ENCODE data around the gene DMGDH.

DMGDH gene

GRCh38 chr5:78985725-78986223, 83.7 kb downstream of the DMGDH start:
- peak overlapping the region; percentile 79 for H3K27ac ChIP-seq
- TF ChIP-seq ZFX (IDR thresholded peaks at IDR 0.05; ENCODE audit: borderline replicate concordance), result no peak
- TF ChIP-seq, protein P1, sequence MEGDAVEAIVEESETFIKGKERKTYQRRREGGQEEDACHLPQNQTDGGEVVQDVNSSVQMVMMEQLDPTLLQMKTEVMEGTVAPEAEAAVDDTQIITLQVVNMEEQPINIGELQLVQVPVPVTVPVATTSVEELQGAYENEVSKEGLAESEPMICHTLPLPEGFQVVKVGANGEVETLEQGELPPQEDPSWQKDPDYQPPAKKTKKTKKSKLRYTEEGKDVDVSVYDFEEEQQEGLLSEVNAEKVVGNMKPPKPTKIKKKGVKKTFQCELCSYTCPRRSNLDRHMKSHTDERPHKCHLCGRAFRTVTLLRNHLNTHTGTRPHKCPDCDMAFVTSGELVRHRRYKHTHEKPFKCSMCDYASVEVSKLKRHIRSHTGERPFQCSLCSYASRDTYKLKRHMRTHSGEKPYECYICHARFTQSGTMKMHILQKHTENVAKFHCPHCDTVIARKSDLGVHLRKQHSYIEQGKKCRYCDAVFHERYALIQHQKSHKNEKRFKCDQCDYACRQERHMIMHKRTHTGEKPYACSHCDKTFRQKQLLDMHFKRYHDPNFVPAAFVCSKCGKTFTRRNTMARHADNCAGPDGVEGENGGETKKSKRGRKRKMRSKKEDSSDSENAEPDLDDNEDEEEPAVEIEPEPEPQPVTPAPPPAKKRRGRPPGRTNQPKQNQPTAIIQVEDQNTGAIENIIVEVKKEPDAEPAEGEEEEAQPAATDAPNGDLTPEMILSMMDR (IDR thresholded peaks at IDR 0.05), result no peak

GRCh38 chr5:78985116-78985724, 84.3 kb downstream of the DMGDH start, which contains the start of gene ARSB:
TSS of gene ARSB (minus strand) at chr5:78985310. CDS start at chr5:78985248, 62 bp downstream.
- peak within 1 kb of the TSS; percentile 79 for H3K27ac ChIP-seq
- TF ChIP-seq, protein P1 (IDR thresholded peaks at IDR 0.05), result 0 out of 2 replicates have a peak, but pooled peaks have one; percentile 0
- TF ChIP-seq ZFX (IDR thresholded peaks at IDR 0.05; ENCODE audit: borderline replicate concordance), result no peak

DNA sequence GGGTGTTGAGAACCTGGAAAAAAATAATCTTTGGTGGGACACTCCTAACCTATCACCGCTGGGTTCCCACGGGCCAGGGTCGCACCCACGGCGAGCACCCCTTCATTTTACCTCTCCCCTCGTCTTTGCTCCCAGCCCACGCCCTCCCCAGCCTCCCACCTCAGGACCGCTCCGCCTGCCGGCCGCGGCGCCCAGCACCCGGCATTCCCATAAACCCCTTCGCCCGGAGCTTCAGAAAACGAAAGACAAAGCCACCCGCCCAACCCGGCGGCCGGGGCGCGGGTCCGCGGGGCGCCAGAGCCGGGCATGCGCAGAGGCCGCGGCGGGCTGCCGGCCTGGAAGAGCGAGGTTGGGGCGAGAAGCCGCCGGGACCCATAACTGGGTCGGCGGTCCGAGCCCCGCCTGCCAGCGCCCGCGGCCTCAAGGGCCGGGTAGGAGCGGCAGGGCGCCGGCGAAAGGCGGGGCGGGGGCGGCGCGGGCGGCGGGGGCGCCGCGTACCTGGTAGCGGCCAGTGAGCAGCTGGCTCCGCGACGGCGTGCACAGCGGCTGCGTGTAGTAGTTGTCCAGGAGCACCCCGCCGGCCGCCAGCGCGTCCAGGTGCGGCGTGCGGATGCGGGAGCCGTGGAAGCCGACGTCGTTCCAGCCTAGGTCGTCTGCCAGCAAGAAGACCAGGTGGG, 84.9 kb downstream of the DMGDH start:
- peak overlapping the region; percentile 79 for H3K27ac ChIP-seq
- TF ChIP-seq, protein P1 (IDR thresholded peaks at IDR 0.05), result peak; percentile 31; the same call in 1 of the 2 replicates
- no peak for TF ChIP-seq ZFX (IDR thresholded peaks at IDR 0.05; ENCODE audit: borderline replicate concordance)

DNA sequence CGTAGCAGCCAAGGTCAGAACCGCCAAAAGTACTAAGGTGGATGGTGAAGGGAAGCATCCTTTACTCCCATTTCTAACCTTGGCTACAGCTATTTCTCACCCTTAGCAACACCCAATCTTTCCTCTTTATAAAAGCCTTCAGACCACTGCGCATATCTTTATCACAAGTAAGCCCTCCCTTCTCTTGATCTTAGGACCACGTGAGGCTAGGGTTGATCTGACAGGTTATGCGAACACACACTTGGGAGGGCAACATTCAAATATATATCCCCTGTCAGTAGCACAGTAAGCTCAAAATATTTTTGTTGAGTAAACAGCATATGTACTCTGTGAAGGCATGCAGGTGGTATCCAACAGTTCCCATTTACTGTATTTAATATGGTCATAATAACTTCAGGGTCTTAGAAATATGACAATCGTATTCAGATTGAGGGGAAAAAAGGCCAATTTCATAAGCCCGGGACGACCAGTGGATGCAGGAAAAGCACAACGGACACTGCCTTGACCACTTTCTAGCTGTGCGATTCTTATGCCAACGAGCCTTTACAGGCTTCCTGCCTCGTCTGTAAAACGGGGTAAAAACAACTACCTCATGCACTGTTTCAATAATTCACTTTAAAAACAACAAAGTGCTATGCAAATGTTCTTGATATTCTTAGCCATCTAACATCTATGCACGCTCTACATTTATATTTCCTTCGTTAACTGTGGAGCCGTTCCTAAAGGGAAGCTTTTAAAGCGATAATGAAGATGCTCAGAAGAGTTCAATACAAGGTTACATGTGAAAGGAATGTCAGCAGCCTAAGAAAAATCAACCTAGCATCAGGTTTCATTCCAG, 85.7 kb downstream of the DMGDH start:
- H3K27ac ChIP-seq, result peak overlapping the region; percentile 79
- no peak for TF ChIP-seq ZFX (IDR thresholded peaks at IDR 0.05; ENCODE audit: borderline replicate concordance)
- TF ChIP-seq, protein P1 (IDR thresholded peaks at IDR 0.05), result no peak

DNA sequence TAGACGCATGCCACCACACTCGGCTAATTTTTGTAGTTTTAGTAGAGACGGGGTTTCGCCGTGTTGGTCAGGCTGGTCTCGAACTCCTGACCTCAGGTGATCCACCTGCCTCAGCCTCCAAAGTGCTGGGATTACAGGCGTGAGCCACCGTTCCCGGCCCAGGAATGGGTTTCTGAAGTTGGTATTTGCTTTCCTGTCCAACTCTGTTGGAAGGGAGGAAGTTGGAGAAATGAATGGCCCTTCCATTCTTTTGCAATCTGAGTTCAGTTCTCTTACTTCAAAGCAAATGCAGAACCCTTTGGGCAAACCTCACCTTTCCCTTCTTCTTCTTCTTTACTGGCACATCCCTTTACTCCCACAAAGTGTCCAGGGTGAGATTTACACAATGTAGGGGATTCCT, 86.3 kb downstream of the DMGDH start:
- H3K27ac ChIP-seq, result peak overlapping the region; percentile 79; the same call in 1 of the 2 replicates

- no peak overlapping the region for H3K27ac ChIP-seq
- TF ChIP-seq ZFX (IDR thresholded peaks at IDR 0.05; ENCODE audit: borderline replicate concordance), result no peak
- TF ChIP-seq, protein P1 (IDR thresholded peaks at IDR 0.05), result no peak
Observed at GRCh38 chr5:78979909-78980308, 89.6 kb downstream of the DMGDH start.

GRCh38 chr5:78979117-78979742, 90.2 kb downstream of the DMGDH start:
- no peak overlapping the region for H3K27ac ChIP-seq
- TF ChIP-seq ZFX (IDR thresholded peaks at IDR 0.05; ENCODE audit: borderline replicate concordance), result no peak
- TF ChIP-seq, protein P1 (IDR thresholded peaks at IDR 0.05), result no peak
